IPS-15b (cell line): ENCODE measurements around the gene ZNF462.

Experiments used
- H3K27me3 ChIP-seq: one replicate; pipeline ENCODE4 v1.6.1; 2013; ENCODE audit warnings: low read length; ENCODE audit not compliant: control insufficient read depth, insufficient read depth
- H3K36me3 ChIP-seq: one replicate; pipeline ENCODE4 v1.6.1; 2013; ENCODE audit warnings: low read length; ENCODE audit not compliant: control insufficient read depth, insufficient read depth
- H3K4me1 ChIP-seq: one replicate; pipeline ENCODE4 v1.6.1; 2013; ENCODE audit warnings: mild to moderate bottlenecking, low read length; ENCODE audit not compliant: control insufficient read depth, insufficient read depth
- H3K4me3 ChIP-seq: one replicate; pipeline ENCODE4 v1.5.1; 2013; ENCODE audit warnings: low read depth, low read length
- H3K9ac ChIP-seq: one replicate; pipeline ENCODE4 v1.6.1; 2013; ENCODE audit warnings: low read depth, mild to moderate bottlenecking, low read length
- H3K9me3 ChIP-seq: one replicate; pipeline ENCODE4 v1.6.1; 2013; ENCODE audit warnings: mild to moderate bottlenecking, low read length; ENCODE audit not compliant: control insufficient read depth, insufficient read depth

ZNF462 gene

GRCh38 chr9:106920701-106921283, 57.8 kb downstream of the ZNF462 start:
- H3K9ac ChIP-seq = no peak overlapping the region
- no peaks in the 10 kb centered on the region for H3K27me3 ChIP-seq
- H3K9me3 ChIP-seq = no peaks in the 10 kb centered on the region
- peaks cover 23% of the 10 kb centered on the region for H3K36me3 ChIP-seq
- H3K4me3 ChIP-seq = no peak overlapping the region
- peaks cover 22% of the 10 kb centered on the region for H3K4me1 ChIP-seq

GRCh38 chr9:106921341-106921899, 58.5 kb downstream of the ZNF462 start:
- Histone ChIP-seq H3K27me3 (no peaks in the 10 kb centered on the region), H3K36me3 (peaks cover 30% of the 10 kb centered on the region), H3K9me3 (no peaks in the 10 kb centered on the region), H3K4me3 (no peak overlapping the region), H3K4me1 (peaks cover 18% of the 10 kb centered on the region), H3K9ac (no peak overlapping the region)

GRCh38 chr9:106922026-106922425, 59.1 kb downstream of the ZNF462 start:
- no peaks in the 10 kb centered on the region for H3K27me3 ChIP-seq
- H3K4me3 ChIP-seq = no peak overlapping the region
- H3K9me3 ChIP-seq = no peaks in the 10 kb centered on the region
- H3K4me1 ChIP-seq = peaks cover 17% of the 10 kb centered on the region
- H3K36me3 ChIP-seq = peaks cover 36% of the 10 kb centered on the region
- no peak overlapping the region for H3K9ac ChIP-seq

- no peaks in the 10 kb centered on the region for H3K27me3 ChIP-seq
Observed at GRCh38 chr9:106925392-106925791, 62.4 kb downstream of the ZNF462 start.

GRCh38 chr9:106927916-106928315, 65.0 kb downstream of the ZNF462 start:
- Histone ChIP-seq H3K4me1 (peaks cover 3% of the 10 kb centered on the region), H3K27me3 (no peaks in the 10 kb centered on the region), H3K9me3 (no peaks in the 10 kb centered on the region), H3K9ac (no peak overlapping the region), H3K4me3 (no peak overlapping the region), H3K36me3 (peaks cover 87% of the 10 kb centered on the region)

More at GRCh38 chr9:106925392-106925791, 62.4 kb downstream of the ZNF462 start:
- Histone ChIP-seq H3K4me1 (peaks cover 14% of the 10 kb centered on the region), H3K9me3 (no peaks in the 10 kb centered on the region), H3K4me3 (no peak overlapping the region), H3K9ac (no peak overlapping the region), H3K36me3 (peaks cover 65% of the 10 kb centered on the region)

- Histone ChIP-seq H3K36me3 (peaks cover 87% of the 10 kb centered on the region), H3K9ac (no peak overlapping the region), H3K4me1 (peaks cover 3% of the 10 kb centered on the region), H3K9me3 (no peaks in the 10 kb centered on the region), H3K4me3 (no peak overlapping the region), H3K27me3 (no peaks in the 10 kb centered on the region)
Observed at GRCh38 chr9:106928350-106928749, 65.4 kb downstream of the ZNF462 start.

- Histone ChIP-seq H3K36me3 (peaks cover 75% of the 10 kb centered on the region), H3K27me3 (no peaks in the 10 kb centered on the region), H3K9me3 (no peaks in the 10 kb centered on the region), H3K9ac (no peak overlapping the region), H3K4me3 (no peak overlapping the region), H3K4me1 (peaks cover 12% of the 10 kb centered on the region)
Observed at GRCh38 chr9:106929471-106930177, 66.7 kb downstream of the ZNF462 start.

GRCh38 chr9:106930477-106930876, 67.5 kb downstream of the ZNF462 start:
- Histone ChIP-seq H3K36me3 (peaks cover 68% of the 10 kb centered on the region), H3K9me3 (no peaks in the 10 kb centered on the region), H3K27me3 (no peaks in the 10 kb centered on the region), H3K4me1 (peaks cover 13% of the 10 kb centered on the region), H3K9ac (no peak overlapping the region), H3K4me3 (no peak overlapping the region)

GRCh38 chr9:106931466-106931865, 68.5 kb downstream of the ZNF462 start:
- H3K4me3 ChIP-seq = no peak overlapping the region
- H3K27me3 ChIP-seq = no peaks in the 10 kb centered on the region
- peaks cover 13% of the 10 kb centered on the region for H3K4me1 ChIP-seq
- no peak overlapping the region for H3K9ac ChIP-seq
- peaks cover 68% of the 10 kb centered on the region for H3K36me3 ChIP-seq
- no peaks in the 10 kb centered on the region for H3K9me3 ChIP-seq

- no peaks in the 10 kb centered on the region for H3K27me3 ChIP-seq
- no peaks in the 10 kb centered on the region for H3K9me3 ChIP-seq
- peaks cover 13% of the 10 kb centered on the region for H3K4me1 ChIP-seq
- no peak overlapping the region for H3K9ac ChIP-seq
- H3K4me3 ChIP-seq = no peak overlapping the region
- H3K36me3 ChIP-seq = peaks cover 65% of the 10 kb centered on the region
Observed at GRCh38 chr9:106932178-106932577, 69.2 kb downstream of the ZNF462 start.

GRCh38 chr9:106932675-106933074, 69.7 kb downstream of the ZNF462 start:
- no peak overlapping the region for H3K4me3 ChIP-seq
- peaks cover 60% of the 10 kb centered on the region for H3K36me3 ChIP-seq
- no peak overlapping the region for H3K9ac ChIP-seq
- no peaks in the 10 kb centered on the region for H3K27me3 ChIP-seq
- peaks cover 13% of the 10 kb centered on the region for H3K4me1 ChIP-seq
- H3K9me3 ChIP-seq = no peaks in the 10 kb centered on the region

GRCh38 chr9:106933470-106933869, 70.5 kb downstream of the ZNF462 start:
- H3K4me3 ChIP-seq = no peak overlapping the region
- no peaks in the 10 kb centered on the region for H3K27me3 ChIP-seq
- H3K9ac ChIP-seq = no peak overlapping the region
- H3K4me1 ChIP-seq = peaks cover 13% of the 10 kb centered on the region
- H3K36me3 ChIP-seq = peaks cover 52% of the 10 kb centered on the region
- no peaks in the 10 kb centered on the region for H3K9me3 ChIP-seq
